HG02938 (cell line): ENCODE results near the gene RAD50.

ENCODE experiments used
- ATAC-seq: cut with Tn5 transposase; IDR thresholded peaks from one replicate; pipeline ENCODE4 v1.9.1; 2021; ENCODE audit warnings: mild to moderate bottlenecking, moderate library complexity; ENCODE audit not compliant: unreplicated experiment

RAD50 gene

DNA sequence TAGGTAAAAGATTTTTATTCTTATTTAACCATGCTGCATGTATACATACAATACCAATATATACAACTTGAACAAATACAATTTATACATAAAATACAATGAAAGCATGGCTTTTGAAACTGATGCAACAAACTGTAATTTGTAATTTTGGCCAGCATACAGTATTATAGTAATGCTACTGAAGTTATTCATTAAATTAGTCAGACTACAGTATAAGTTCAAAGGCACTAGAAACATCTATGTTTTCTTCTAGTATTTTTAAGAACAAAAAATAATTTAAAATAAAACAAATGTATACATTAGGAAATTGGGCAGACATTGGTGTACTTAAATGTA is 135.8 kb downstream of the RAD50 start:
- ATAC-seq = no peak
